DOHH2 (cell line): ENCODE data around the gene BRCA2.

Source experiments
- CTCF ChIP-seq: fragments of 200-600 bp; sonication (generic); IDR thresholded peaks from one replicate; pipeline ENCODE4 v1.5.1; 2014; ENCODE audit warnings: antibody characterized with exemption, mild to moderate bottlenecking, low read depth, low read length; ENCODE audit not compliant: poor library complexity, severe bottlenecking
- EZH2phosphoT487 ChIP-seq: fragments of 200-600 bp; sonication (generic); IDR thresholded peaks from 2 replicates; pipeline ENCODE4 v1.6.1; 2017; ENCODE audit warnings: borderline replicate concordance, mild to moderate bottlenecking, antibody characterized with exemption, low read length, moderate library complexity, mixed read lengths

GRCh38 chr13:32302461-32302860 lies 12.8 kb upstream of the BRCA2 start:
- TF ChIP-seq CTCF (no peak), EZH2phosphoT487 (no peak)
